HEK293 (cell line): ENCODE results near the gene BUB1B.

Source experiments
- CTCF ChIA-PET: fragments of 350-600 bp; formaldehyde crosslinking; extraction: SDS; loops from one replicate; lab custom pipeline; 2021; ENCODE audit warnings: antibody characterized with exemption; lab: Yijun Ruan, JAX
- POLR2A ChIA-PET: fragments of 300-600 bp; formaldehyde crosslinking; extraction: SDS; loops from one replicate; lab custom pipeline; 2020; ENCODE audit warnings: antibody characterized with exemption, inconsistent platforms; lab: Yijun Ruan, JAX
- H3K27ac ChIP-seq: fragments of 200-500 bp; sonication (Bioruptor generic); 2 replicates; pipeline ENCODE4 v1.5.1; 2014; ENCODE audit warnings: low read depth, low read length, control low read depth, inconsistent platforms; ENCODE audit errors: extremely low read depth
- H3K36me3 ChIP-seq, 2 experiments: fragments of 200-500 bp in 1 of 2; sonication (Bioruptor generic) in 1 of 2; 1 replicate in 1 of 2; 2 replicates in 1 of 2; pipeline ENCODE4 v1.5.1; 2014 to 2017; ENCODE audit warnings: inconsistent platforms in 2 of 2, low read length in 2 of 2; ENCODE audit not compliant: control insufficient read depth in 2 of 2, insufficient read depth in 1 of 2
- H3K4me1 ChIP-seq: fragments of 200-500 bp; sonication (Bioruptor generic); 2 replicates; pipeline ENCODE4 v1.5.1; 2014; ENCODE audit warnings: mild to moderate bottlenecking, low read length, inconsistent platforms; ENCODE audit not compliant: control insufficient read depth, insufficient read depth
- H3K4me3 ChIP-seq: 2 replicates; pipeline ENCODE4 v1.5.1; 2011; ENCODE audit warnings: low read depth, mild to moderate bottlenecking, control low read depth, low read length, moderate library complexity
- H3K9me3 ChIP-seq: fragments of 200-500 bp; sonication (Bioruptor generic); 2 replicates; pipeline ENCODE4 v1.5.1; 2014; ENCODE audit warnings: low read depth, low read length, inconsistent platforms; ENCODE audit not compliant: control insufficient read depth, insufficient read depth
- ATF2 ChIP-seq: fragments of 450-650 bp; formaldehyde crosslinking; IDR thresholded peaks from 2 replicates; pipeline ENCODE4 v1.5.1; 2016; ENCODE audit warnings: missing biosample characterization, missing genetic modification characterization, low read depth
- FEZF1 ChIP-seq: fragments of 450-650 bp; formaldehyde crosslinking; IDR thresholded peaks from 2 replicates; pipeline ENCODE4 v1.5.1; 2016; ENCODE audit warnings: missing biosample characterization, missing genetic modification characterization
- GLIS2 ChIP-seq: fragments of 450-650 bp; formaldehyde crosslinking; IDR thresholded peaks from 2 replicates; pipeline ENCODE4 v1.5.1; 2016; ENCODE audit warnings: missing biosample characterization, missing genetic modification characterization
- HOXD13 ChIP-seq: sonication (generic); formaldehyde crosslinking; IDR thresholded peaks from 2 replicates; pipeline ENCODE4 v1.8.0; 2022; ENCODE audit warnings: missing genetic modification reagents, borderline replicate concordance
- KLF8 ChIP-seq: fragments of 450-650 bp; formaldehyde crosslinking; IDR thresholded peaks from 2 replicates; pipeline ENCODE4 v1.5.1; 2016; ENCODE audit warnings: missing biosample characterization, missing genetic modification characterization
- SETDB1 ChIP-seq: IDR thresholded peaks from one replicate; pipeline ENCODE4 v1.6.1; 2017; ENCODE audit warnings: mild to moderate bottlenecking, low read length, moderate library complexity, mixed read lengths; ENCODE audit not compliant: insufficient read length
- SP3 ChIP-seq: fragments of 450-650 bp; formaldehyde crosslinking; IDR thresholded peaks from 2 replicates; pipeline ENCODE4 v1.5.1; 2016; ENCODE audit warnings: missing biosample characterization, missing genetic modification characterization
- ZBTB1 ChIP-seq: fragments of 450-650 bp; formaldehyde crosslinking; IDR thresholded peaks from 2 replicates; pipeline ENCODE4 v1.5.1; 2016; ENCODE audit warnings: missing biosample characterization, missing genetic modification characterization
- ZBTB8A ChIP-seq: fragments of 450-650 bp; formaldehyde crosslinking; IDR thresholded peaks from 2 replicates; pipeline ENCODE4 v1.5.1; 2016; ENCODE audit warnings: missing biosample characterization, missing genetic modification characterization
- ZFP37 ChIP-seq: fragments of 450-650 bp; formaldehyde crosslinking; IDR thresholded peaks from 2 replicates; pipeline ENCODE4 v1.5.1; 2016; ENCODE audit warnings: missing biosample characterization, missing genetic modification characterization
- ZNF121 ChIP-seq: fragments of 450-650 bp; formaldehyde crosslinking; IDR thresholded peaks from 2 replicates; pipeline ENCODE4 v1.5.1; 2016; ENCODE audit warnings: missing biosample characterization, missing genetic modification characterization
- ZNF174 ChIP-seq: fragments of 450-650 bp; formaldehyde crosslinking; IDR thresholded peaks from 2 replicates; pipeline ENCODE4 v1.5.0; 2017; ENCODE audit warnings: missing biosample characterization, mild to moderate bottlenecking, missing genetic modification characterization
- ZNF184 ChIP-seq: fragments of 450-650 bp; IDR thresholded peaks from 2 replicates; pipeline ENCODE4 v1.5.1; 2018; ENCODE audit warnings: missing biosample characterization, mild to moderate bottlenecking, missing genetic modification characterization
- ZNF211 ChIP-seq: fragments of 450-650 bp; formaldehyde crosslinking; IDR thresholded peaks from 2 replicates; pipeline ENCODE4 v1.5.1; 2016; ENCODE audit warnings: low read depth, missing biosample characterization, missing genetic modification characterization
- ZNF221 ChIP-seq: fragments of 450-650 bp; formaldehyde crosslinking; IDR thresholded peaks from 2 replicates; pipeline ENCODE4 v1.5.1; 2017; ENCODE audit warnings: missing biosample characterization, missing genetic modification characterization, borderline replicate concordance
- ZNF37A ChIP-seq: fragments of 450-650 bp; IDR thresholded peaks from 2 replicates; pipeline ENCODE4 v1.5.1; 2018; ENCODE audit warnings: missing biosample characterization, missing genetic modification characterization
- ZNF398 ChIP-seq: fragments of 450-650 bp; formaldehyde crosslinking; IDR thresholded peaks from 2 replicates; pipeline ENCODE4 v1.5.1; 2017; ENCODE audit warnings: missing biosample characterization, missing genetic modification characterization
- ZNF501 ChIP-seq: fragments of 450-650 bp; formaldehyde crosslinking; IDR thresholded peaks from 2 replicates; pipeline ENCODE4 v1.5.1; 2016; ENCODE audit warnings: missing biosample characterization, missing genetic modification characterization
- ZNF513 ChIP-seq: fragments of 450-650 bp; IDR thresholded peaks from 2 replicates; pipeline ENCODE4 v1.5.1; 2018; ENCODE audit warnings: missing biosample characterization, missing genetic modification characterization
- ZNF549 ChIP-seq: fragments of 450-650 bp; IDR thresholded peaks from 2 replicates; pipeline ENCODE4 v1.5.1; 2018; ENCODE audit warnings: missing biosample characterization, missing genetic modification characterization, mild to moderate bottlenecking, inconsistent platforms, moderate library complexity
- ZNF664 ChIP-seq: fragments of 450-650 bp; formaldehyde crosslinking; IDR thresholded peaks from 2 replicates; pipeline ENCODE4 v1.5.1; 2016; ENCODE audit warnings: missing biosample characterization, missing genetic modification characterization
- ZNF692 ChIP-seq: fragments of 450-650 bp; formaldehyde crosslinking; IDR thresholded peaks from 2 replicates; pipeline ENCODE4 v1.5.1; 2016; ENCODE audit warnings: missing biosample characterization, missing genetic modification characterization
- ZNF704 ChIP-seq: fragments of 450-650 bp; formaldehyde crosslinking; IDR thresholded peaks from 2 replicates; pipeline ENCODE4 v1.5.1; 2016; ENCODE audit warnings: missing biosample characterization, missing genetic modification characterization
- ZNF747 ChIP-seq: fragments of 450-650 bp; formaldehyde crosslinking; IDR thresholded peaks from 2 replicates; pipeline ENCODE4 v1.5.1; 2016; ENCODE audit warnings: missing biosample characterization, missing genetic modification characterization
- ZNF837 ChIP-seq: fragments of 450-650 bp; formaldehyde crosslinking; IDR thresholded peaks from 2 replicates; pipeline ENCODE4 v1.5.1; 2016; ENCODE audit warnings: missing biosample characterization, missing genetic modification characterization
- ZSCAN30 ChIP-seq: fragments of 450-650 bp; IDR thresholded peaks from 2 replicates; pipeline ENCODE4 v1.5.1; 2018; ENCODE audit warnings: missing biosample characterization, mild to moderate bottlenecking, missing genetic modification characterization, moderate library complexity
- ZSCAN5A ChIP-seq: fragments of 450-650 bp; formaldehyde crosslinking; IDR thresholded peaks from 2 replicates; pipeline ENCODE4 v1.5.1; 2016; ENCODE audit warnings: missing biosample characterization, missing genetic modification characterization

BUB1B gene

GRCh38 chr15:40219801-40220200, 58.9 kb downstream of the BUB1B start (continued):
- TF ChIP-seq ZSCAN5A (tag by site-specific recombination) (no peak), ZBTB1 (tag by site-specific recombination) (no peak), ZSCAN30 (tag by site-specific recombination) (no peak), ZNF398 (no peak), ZBTB8A (tag by site-specific recombination) (no peak), ZNF837 (tag by site-specific recombination) (no peak), ZNF513 (tag by site-specific recombination) (no peak), ZNF549 (tag by site-specific recombination) (no peak), ZNF692 (tag by site-specific recombination) (no peak)

- TF ChIP-seq ZNF121, result no peak
- no peak for TF ChIP-seq ZNF501 (tag by site-specific recombination)
- TF ChIP-seq ZBTB8A (tag by site-specific recombination), result no peak
- TF ChIP-seq FEZF1, result no peak
- no peak for TF ChIP-seq ZNF211 (tag by site-specific recombination)
- TF ChIP-seq ZFP37, result no peak
- TF ChIP-seq ZNF37A, result no peak
- no peak for TF ChIP-seq ZNF747 (tag by site-specific recombination)
- TF ChIP-seq ZNF664, result no peak
- no peak for TF ChIP-seq KLF8 (tag by site-specific recombination)
- TF ChIP-seq SETDB1, result no peak
- no peak for TF ChIP-seq HOXD13 (CRISPR knock-in tag)
- no peak for TF ChIP-seq ZNF174
- no peak for TF ChIP-seq ATF2 (tag by site-specific recombination)
- TF ChIP-seq ZNF221, result no peak
- TF ChIP-seq SP3 (tag by site-specific recombination), result no peak
- TF ChIP-seq GLIS2 (tag by site-specific recombination), result no peak
- TF ChIP-seq ZNF704 (tag by site-specific recombination), result no peak
- TF ChIP-seq ZNF184 (tag by site-specific recombination), result no peak
- Histone ChIP-seq H3K4me1 (no peaks in the 10 kb centered on the region), H3K36me3 (peaks cover 26 to 62% of the 10 kb centered on the region in 2 experiments), H3K9me3 (no peaks in the 10 kb centered on the region), H3K27ac (no peak overlapping the region), H3K4me3 (no peak overlapping the region)
- ChIA-PET CTCF (interaction anchor here (0.8 to 7.5 kb wide), 2 partner anchors 12 to 49 kb away, joined by 3 to 210 read pairs; no protein-coding TSS in a partner anchor), POLR2A (no interaction called here)
These were observed 61.3 kb downstream of the BUB1B start for GRCh38 chr15:40222131-40222530.
